H1 (cell line): ENCODE data around the gene ZSCAN1. TPM values are rescaled to one million over a fixed set of nuclear protein-coding genes. Genes with fewer than 3 reads are reported as not detected.

Experiments
- CTCF ChIA-PET: fragments of 300-600 bp; sonication (Branson Sonifier 250); formaldehyde crosslinking; loops from one replicate; lab custom pipeline; 2021; ENCODE audit not compliant: partially characterized antibody; lab: Charles Lee
- POLR2A ChIA-PET: fragments of 300-600 bp; sonication (Branson Sonifier 250); formaldehyde crosslinking; loops from one replicate; lab custom pipeline; 2021; ENCODE audit warnings: inconsistent platforms; ENCODE audit not compliant: partially characterized antibody; lab: Charles Lee
- DNase-seq, 2 experiments: peaks; one replicate each; pipeline versions ENCODE4 v3.0.0 to v3.0.0-alpha.2; 2010 to 2022; ENCODE audit warnings: low spot score in 2 of 2, low read depth in 1 of 2, mixed read lengths in 1 of 2
- FAIRE-seq: peaks from 2 replicates; lab custom pipeline; 2011; peaks lifted over from hg19 to GRCh38; lab: Jason Lieb, UNC
- H2AFZ ChIP-seq: 2 replicates; pipeline ENCODE4 v1.8.1; 2012; ENCODE audit warnings: low read length, inconsistent platforms
- H2AK5ac ChIP-seq: 2 replicates; pipeline ENCODE4 v1.6.1; 2013; ENCODE audit warnings: low read depth, low read length
- H2BK120ac ChIP-seq: replicated peaks from 2 replicates; pipeline ENCODE3; 2013; ENCODE audit warnings: low read depth, low read length, inconsistent platforms
- H2BK12ac ChIP-seq: 2 replicates; pipeline ENCODE4 v1.6.1; 2013; ENCODE audit warnings: low read depth, low read length
- H2BK15ac ChIP-seq: 2 replicates; pipeline ENCODE4 v1.6.1; 2013; ENCODE audit warnings: low read length
- H2BK20ac ChIP-seq: 2 replicates; pipeline ENCODE4 v1.6.1; 2013; ENCODE audit warnings: low read length
- H2BK5ac ChIP-seq: 2 replicates; pipeline ENCODE4 v1.6.1; 2013; ENCODE audit warnings: low read depth, low read length
- H3K14ac ChIP-seq: 2 replicates; pipeline ENCODE4 v1.6.1; 2013; ENCODE audit warnings: inconsistent platforms; ENCODE audit not compliant: insufficient read length
- H3K18ac ChIP-seq: 2 replicates; pipeline ENCODE4 v1.6.1; 2013; ENCODE audit warnings: low read length; ENCODE audit errors: extremely low read depth
- H3K23ac ChIP-seq: 2 replicates; pipeline ENCODE4 v1.6.1; 2013; ENCODE audit warnings: inconsistent platforms; ENCODE audit not compliant: insufficient read length
- H3K23me2 ChIP-seq: 2 replicates; pipeline ENCODE4 v1.6.1; 2013; ENCODE audit warnings: low read depth, low read length
- H3K27ac ChIP-seq: 2 replicates; pipeline ENCODE4 v1.6.1; 2011; ENCODE audit warnings: low read depth, low read length, inconsistent platforms
- H3K27me3 ChIP-seq, 4 experiments: replicated peaks in 1 of 4; 1 replicate in 1 of 4; 2 replicates in 3 of 4; pipeline versions ENCODE4 v1.6.1 to v1.8.1; 2011 to 2013; ENCODE audit warnings: low read length in 3 of 4, mild to moderate bottlenecking in 3 of 4, inconsistent platforms in 2 of 4, mixed read lengths in 2 of 4, moderate library complexity in 1 of 4; ENCODE audit not compliant: control insufficient read depth in 3 of 4, insufficient read depth in 3 of 4; ENCODE audit errors: extremely low read depth in 1 of 4
- H3K36me3 ChIP-seq, 4 experiments: 2 replicates each; pipeline versions ENCODE4 v1.6.1 to v1.8.1; 2011 to 2013; ENCODE audit warnings: mild to moderate bottlenecking in 4 of 4, low read length in 3 of 4, moderate library complexity in 2 of 4, control low read depth in 1 of 4, inconsistent platforms in 1 of 4; ENCODE audit not compliant: insufficient read depth in 4 of 4, control insufficient read depth in 2 of 4
- H3K4ac ChIP-seq: replicated peaks from 2 replicates; pipeline ENCODE3; 2013; ENCODE audit warnings: low read length, low read depth, mixed read lengths, inconsistent platforms; ENCODE audit not compliant: insufficient read length
- H3K4me1 ChIP-seq, 4 experiments: replicated peaks in 1 of 4; 1 replicate in 1 of 4; 2 replicates in 3 of 4; pipeline versions ENCODE4 v1.6.1 to v1.8.1; 2011 to 2013; ENCODE audit warnings: low read length in 3 of 4, inconsistent platforms in 2 of 4, mixed read lengths in 1 of 4; ENCODE audit not compliant: insufficient read depth in 4 of 4, control insufficient read depth in 3 of 4
- H3K4me2 ChIP-seq, 2 experiments: 2 replicates each; pipeline versions ENCODE4 v1.6.1 to v1.8.1; 2011 to 2013; ENCODE audit warnings: low read depth in 2 of 2, low read length in 2 of 2, control low read depth in 1 of 2, inconsistent platforms in 1 of 2, mild to moderate bottlenecking in 1 of 2; ENCODE audit not compliant: insufficient read depth in 1 of 2
- H3K4me3 ChIP-seq, 4 experiments: fragments of 200-600, 300-600 bp in 1 of 4; sonication (generic), shearing (Covaris generic), sonication (Bioruptor Twin) in 1 of 4; 2 replicates each; pipeline versions ENCODE4 v1.5.1 to v1.8.1; 2011 to 2016; ENCODE audit warnings: low read length in 4 of 4, low read depth in 3 of 4, control low read depth in 2 of 4, inconsistent platforms in 2 of 4, mild to moderate bottlenecking in 2 of 4, mixed read lengths in 1 of 4, moderate library complexity in 1 of 4; ENCODE audit not compliant: insufficient read depth in 2 of 4; ENCODE audit errors: extremely low read depth in 1 of 4
- H3K56ac ChIP-seq: replicated peaks from 2 replicates; pipeline ENCODE3; 2013; ENCODE audit warnings: low read depth, mild to moderate bottlenecking, mixed read lengths, low read length, inconsistent platforms; ENCODE audit not compliant: insufficient read length
- H3K79me1 ChIP-seq: 2 replicates; pipeline ENCODE4 v1.6.1; 2013; ENCODE audit warnings: low read depth, low read length, control low read depth
- H3K79me2 ChIP-seq, 2 experiments: 2 replicates each; pipeline versions ENCODE4 v1.6.1 to v1.8.1; 2012 to 2013; ENCODE audit warnings: low read length in 2 of 2, mild to moderate bottlenecking in 2 of 2, inconsistent platforms in 1 of 2; ENCODE audit not compliant: insufficient read depth in 2 of 2, control insufficient read depth in 1 of 2
- H3K9ac ChIP-seq, 4 experiments: replicated peaks in 1 of 4; 1 replicate in 1 of 4; 2 replicates in 3 of 4; pipeline versions ENCODE4 v1.6.1 to v1.8.1; 2011 to 2013; ENCODE audit warnings: low read depth in 3 of 4, low read length in 3 of 4, control low read depth in 2 of 4, mild to moderate bottlenecking in 2 of 4, moderate library complexity in 2 of 4, inconsistent platforms in 1 of 4; ENCODE audit errors: extremely low read depth in 1 of 4
- H3K9me3 ChIP-seq, 2 experiments: 2 replicates each; pipeline versions ENCODE4 v1.6.1 to v1.8.1; 2012 to 2013; ENCODE audit warnings: mild to moderate bottlenecking in 2 of 2, moderate library complexity in 2 of 2, control low read depth in 1 of 2, inconsistent platforms in 1 of 2, low read depth in 1 of 2, low read length in 1 of 2, mixed read lengths in 1 of 2; ENCODE audit not compliant: insufficient read depth in 2 of 2
- H4K20me1 ChIP-seq, 2 experiments: replicated peaks in 1 of 2; 2 replicates each; pipeline versions ENCODE3 to v1.8.1; 2011 to 2013; ENCODE audit warnings: inconsistent platforms in 2 of 2, low read length in 2 of 2, mild to moderate bottlenecking in 1 of 2; ENCODE audit not compliant: insufficient read depth in 2 of 2, control insufficient read depth in 1 of 2
- H4K5ac ChIP-seq: 2 replicates; pipeline ENCODE4 v1.6.1; 2013; ENCODE audit warnings: low read length, low read depth, mixed read lengths, inconsistent platforms; ENCODE audit not compliant: insufficient read length
- H4K8ac ChIP-seq: 2 replicates; pipeline ENCODE4 v1.8.0; 2013; ENCODE audit warnings: mild to moderate bottlenecking, moderate library complexity, low read length, inconsistent platforms; ENCODE audit not compliant: insufficient read depth; ENCODE audit errors: extremely low read depth
- H4K91ac ChIP-seq: replicated peaks from 2 replicates; pipeline ENCODE3; 2013; ENCODE audit warnings: low read length, mixed read lengths, inconsistent platforms; ENCODE audit not compliant: insufficient read length
- MAX ChIP-seq: IDR thresholded peaks from 2 replicates; pipeline ENCODE4 v1.6.1; 2012; ENCODE audit warnings: inconsistent platforms
- NANOG ChIP-seq: IDR thresholded peaks from 2 replicates; pipeline ENCODE4 v1.6.1; 2011; ENCODE audit warnings: low read length, low read depth, mild to moderate bottlenecking, inconsistent platforms; ENCODE audit not compliant: insufficient read depth, poor library complexity, severe bottlenecking
- POLR2A ChIP-seq, 2 experiments: IDR thresholded peaks; 1 replicate in 1 of 2; 2 replicates in 1 of 2; pipeline ENCODE4 v1.6.1; 2011; ENCODE audit warnings: low read depth in 2 of 2, low read length in 2 of 2, mild to moderate bottlenecking in 2 of 2; ENCODE audit errors: control extremely low read depth in 1 of 2
- WGBS, 2 experiments: shearing (Covaris generic) in 1 of 2; methylation state at CpG; one replicate each; pipeline versions ENCODE4 v1.1.6 to v1.1.7; 2013 to 2015; ENCODE audit warnings: low lambda C conversion rate in 2 of 2, mixed read lengths in 2 of 2, inconsistent platforms in 1 of 2, low coverage in 1 of 2, missing lambda C conversion rate in 1 of 2; ENCODE audit not compliant: insufficient replicate concordance in 2 of 2, insufficient coverage in 1 of 2, insufficient read length in 1 of 2; ENCODE audit errors: extremely low coverage in 1 of 2, missing lambda C conversion rate in 1 of 2; 5-methylcytosine and 5-hydroxymethylcytosine counted together
- polyA plus RNA-seq, 7 experiments: library from polyadenylated mRNA; depleted of rRNA in 3 of 7; stranded (reverse) in 5 of 7; unstranded in 2 of 7; fragments of >200 nt in 5 of 7; fragments of 200-250 nt in 2 of 7; gene quantifications; 1 replicate in 5 of 7; 2 replicates in 1 of 7; 4 replicates in 1 of 7; pipeline versions ENCODE4 v1.2.1 to v1.2.3, GENCODE V29; 2011 to 2013; ENCODE audit warnings: missing spikeins in 2 of 7, mixed read lengths in 2 of 7
- total RNA-seq: library from RNA; stranded (reverse); fragmentation: NEBNext Ultra II Directional; extraction: Animal tissue kit (Norgen Biotek cat#: 25700); gene quantifications from 2 replicates; pipeline ENCODE4 v1.2.1, GENCODE V29; 2021

Gene ZSCAN1
- total and polyA plus RNA-seq, 2 of the 8 experiments (the other 6 are each of a cell fraction or from before 2014, with no cell fraction given): 1.2 to 4.3 TPM

- no peak overlapping the region for H4K91ac ChIP-seq
- H2BK15ac ChIP-seq: no peak overlapping the region
- no peak overlapping the region for H3K27ac ChIP-seq
- no peak overlapping the region for H2BK12ac ChIP-seq
- H2AFZ ChIP-seq: no peak overlapping the region
- H2BK5ac ChIP-seq: no peak overlapping the region
- H3K79me1 ChIP-seq: no peaks in the 10 kb centered on the region
- WGBS, 2 experiments: 99% methylated on average over 16 of the region's 16 CpGs; no CpG with 5 or more reads in 1 of the 2 experiments
- no peak overlapping the region for H3K23ac ChIP-seq
- H4K5ac ChIP-seq: no peak overlapping the region
- ChIA-PET POLR2A (interaction anchor here (0.9 to 1.7 kb wide), 4 partner anchors 9 to 53 kb away, joined by 3 to 7 read pairs (median 5); no protein-coding TSS in a partner anchor), CTCF (interaction anchor here (1.5 kb wide), 1 partner anchor 9 kb away, joined by 7 read pairs; no protein-coding TSS in a partner anchor)
- H3K4me1 ChIP-seq: peaks cover 0 to 7% (median 3%) of the 10 kb centered on the region in 4 experiments; a peak in 3 of 7 replicates
- H3K36me3 ChIP-seq: no peaks in the 10 kb centered on the region
- FAIRE-seq: no peak
- no peak overlapping the region for H3K18ac ChIP-seq
- H3K27me3 ChIP-seq: no peaks in the 10 kb centered on the region; a peak in 1 of 7 replicates
- no peaks in the 10 kb centered on the region for H4K20me1 ChIP-seq
- H3K14ac ChIP-seq: no peak overlapping the region
- peaks cover 33 to 63% of the 10 kb centered on the region in 2 experiments for H3K9me3 ChIP-seq
- H3K4ac ChIP-seq: no peak overlapping the region
- no peak overlapping the region for H4K8ac ChIP-seq
- H3K79me2 ChIP-seq: no peaks in the 10 kb centered on the region
- no peak overlapping the region for H2AK5ac ChIP-seq
- no peak overlapping the region for H3K4me2 ChIP-seq
- H3K56ac ChIP-seq: no peak overlapping the region
- no peak overlapping the region for H2BK120ac ChIP-seq
- no peak overlapping the region for H3K9ac ChIP-seq
- H3K23me2 ChIP-seq: no peaks in the 10 kb centered on the region
- DNase-seq: no peak
- H3K4me3 ChIP-seq: no peak overlapping the region
- H2BK20ac ChIP-seq: no peak overlapping the region
- no peak for TF ChIP-seq POLR2A (IDR thresholded peaks at IDR 0.05; ENCODE audit: control extremely low read depth in 1 of 2, low read depth in 2 of 2, low read length in 2 of 2)
- TF ChIP-seq NANOG: no peak
- no peak for TF ChIP-seq MAX
These were observed 18.4 kb downstream of the ZSCAN1 start for GRCh38 chr19:58052256-58052655.
